HEK293 (cell line): ENCODE data around the gene OXCT2.

Experiments
- BCL11A ChIP-seq: fragments of 450-650 bp; formaldehyde crosslinking; IDR thresholded peaks from 2 replicates; pipeline ENCODE4 v1.5.1; 2016; ENCODE audit warnings: low read depth, missing biosample characterization, missing genetic modification characterization
- GLIS1 ChIP-seq: fragments of 450-650 bp; formaldehyde crosslinking; IDR thresholded peaks from 2 replicates; pipeline ENCODE4 v1.5.1; 2016; ENCODE audit warnings: missing biosample characterization, missing genetic modification characterization
- GLIS2 ChIP-seq: fragments of 450-650 bp; formaldehyde crosslinking; IDR thresholded peaks from 2 replicates; pipeline ENCODE4 v1.5.1; 2016; ENCODE audit warnings: missing biosample characterization, missing genetic modification characterization
- KLF10 ChIP-seq: fragments of 450-650 bp; IDR thresholded peaks from 2 replicates; pipeline ENCODE4 v1.5.1; 2018; ENCODE audit warnings: missing biosample characterization, mild to moderate bottlenecking, missing genetic modification characterization
- MYNN ChIP-seq: fragments of 450-650 bp; formaldehyde crosslinking; IDR thresholded peaks from 2 replicates; pipeline ENCODE4 v1.5.1; 2016; ENCODE audit warnings: missing biosample characterization, missing genetic modification characterization, borderline replicate concordance
- OSR2 ChIP-seq: fragments of 450-650 bp; formaldehyde crosslinking; IDR thresholded peaks from 2 replicates; pipeline ENCODE4 v1.5.1; 2016; ENCODE audit warnings: missing biosample characterization, missing genetic modification characterization
- PRDM1 ChIP-seq: fragments of 450-650 bp; formaldehyde crosslinking; IDR thresholded peaks from 2 replicates; pipeline ENCODE4; 2016; ENCODE audit warnings: missing biosample characterization, missing genetic modification characterization
- SCRT1 ChIP-seq: fragments of 450-650 bp; formaldehyde crosslinking; IDR thresholded peaks from 2 replicates; pipeline ENCODE4 v1.5.1; 2016; ENCODE audit warnings: missing biosample characterization, missing genetic modification characterization, borderline replicate concordance
- SCRT2 ChIP-seq: fragments of 450-650 bp; formaldehyde crosslinking; IDR thresholded peaks from 2 replicates; pipeline ENCODE4 v1.5.1; 2016; ENCODE audit warnings: missing biosample characterization, missing genetic modification characterization
- YY1 ChIP-seq: fragments of 450-650 bp; formaldehyde crosslinking; IDR thresholded peaks from 2 replicates; pipeline ENCODE4 v1.5.1; 2018; ENCODE audit warnings: missing biosample characterization, missing genetic modification characterization
- ZFHX2 ChIP-seq: fragments of 450-650 bp; formaldehyde crosslinking; conservative IDR thresholded peaks from 2 replicates; pipeline ENCODE4 v1.5.1; 2016; ENCODE audit warnings: missing biosample characterization, missing genetic modification characterization
- ZFP3 ChIP-seq: fragments of 450-650 bp; formaldehyde crosslinking; IDR thresholded peaks from 2 replicates; pipeline ENCODE4 v1.5.1; 2016; ENCODE audit warnings: low read depth, missing biosample characterization, missing genetic modification characterization
- ZNF121 ChIP-seq: fragments of 450-650 bp; formaldehyde crosslinking; IDR thresholded peaks from 2 replicates; pipeline ENCODE4 v1.5.1; 2016; ENCODE audit warnings: missing biosample characterization, missing genetic modification characterization
- ZNF146 ChIP-seq: fragments of 450-650 bp; formaldehyde crosslinking; IDR thresholded peaks from 2 replicates; pipeline ENCODE4 v1.5.1; 2016; ENCODE audit warnings: missing biosample characterization, missing genetic modification characterization
- ZNF184 ChIP-seq: fragments of 450-650 bp; IDR thresholded peaks from 2 replicates; pipeline ENCODE4 v1.5.1; 2018; ENCODE audit warnings: missing biosample characterization, mild to moderate bottlenecking, missing genetic modification characterization
- ZNF274 ChIP-seq, 2 experiments: fragments of 200-500 bp in 1 of 2; fragments of 450-650 bp in 1 of 2; sonication (Bioruptor generic) in 1 of 2; formaldehyde crosslinking in 1 of 2; IDR thresholded peaks; 2 replicates each; pipeline versions ENCODE4 v1.5.1 to v1.6.1; 2014 to 2016; ENCODE audit warnings: borderline replicate concordance in 1 of 2, inconsistent platforms in 1 of 2, low read length in 1 of 2, missing biosample characterization in 1 of 2, missing genetic modification characterization in 1 of 2
- ZNF350 ChIP-seq: fragments of 450-650 bp; formaldehyde crosslinking; IDR thresholded peaks from 2 replicates; pipeline ENCODE4 v1.5.0; 2017; ENCODE audit warnings: missing biosample characterization, mild to moderate bottlenecking, missing genetic modification characterization
- ZNF404 ChIP-seq: fragments of 450-650 bp; formaldehyde crosslinking; IDR thresholded peaks from 2 replicates; pipeline ENCODE4 v1.5.1; 2017; ENCODE audit warnings: missing biosample characterization, missing genetic modification characterization
- ZNF433 ChIP-seq: fragments of 450-650 bp; formaldehyde crosslinking; IDR thresholded peaks from 2 replicates; pipeline ENCODE4 v1.5.1; 2016; ENCODE audit warnings: missing biosample characterization, missing genetic modification characterization, low read depth
- ZNF48 ChIP-seq: fragments of 450-650 bp; formaldehyde crosslinking; IDR thresholded peaks from 2 replicates; pipeline ENCODE4 v1.5.1; 2016; ENCODE audit warnings: missing biosample characterization, missing genetic modification characterization
- ZNF544 ChIP-seq: fragments of 450-650 bp; formaldehyde crosslinking; IDR thresholded peaks from 2 replicates; pipeline ENCODE4 v1.5.0; 2017; ENCODE audit warnings: missing biosample characterization, missing genetic modification characterization
- ZNF626 ChIP-seq: fragments of 450-650 bp; sonication (Bioruptor Pico); formaldehyde crosslinking; IDR thresholded peaks from 2 replicates; pipeline ENCODE4 v1.5.1; 2018; ENCODE audit warnings: missing biosample characterization, missing genetic modification characterization, inconsistent platforms
- ZNF629 ChIP-seq: fragments of 450-650 bp; formaldehyde crosslinking; IDR thresholded peaks from 2 replicates; pipeline ENCODE4 v1.5.1; 2017; ENCODE audit warnings: missing biosample characterization, missing genetic modification characterization
- ZNF658 ChIP-seq: fragments of 450-650 bp; formaldehyde crosslinking; IDR thresholded peaks from 2 replicates; pipeline ENCODE4; 2016; ENCODE audit warnings: missing biosample characterization, missing genetic modification characterization
- ZNF701 ChIP-seq: fragments of 450-650 bp; formaldehyde crosslinking; IDR thresholded peaks from 2 replicates; pipeline ENCODE4 v1.5.1; 2016; ENCODE audit warnings: missing biosample characterization, missing genetic modification characterization
- ZNF768 ChIP-seq: fragments of 450-650 bp; formaldehyde crosslinking; IDR thresholded peaks from 2 replicates; pipeline ENCODE4 v1.5.1; 2018; ENCODE audit warnings: missing biosample characterization, mild to moderate bottlenecking, missing genetic modification characterization
- ZNF830 ChIP-seq: fragments of 450-650 bp; IDR thresholded peaks from 2 replicates; pipeline ENCODE4 v1.5.0; 2018; ENCODE audit warnings: missing biosample characterization, missing genetic modification characterization, low read depth, mild to moderate bottlenecking, moderate library complexity
- ZSCAN23 ChIP-seq: fragments of 450-650 bp; formaldehyde crosslinking; IDR thresholded peaks from 2 replicates; pipeline ENCODE4 v1.5.1; 2016; ENCODE audit warnings: missing biosample characterization, missing genetic modification characterization
- TF ChIP-seq, protein P1 (sequence below): fragments of 450-650 bp; formaldehyde crosslinking; IDR thresholded peaks from 2 replicates; pipeline ENCODE4 v1.5.1; 2017; ENCODE audit warnings: missing biosample characterization, missing genetic modification characterization
- TF ChIP-seq, protein P2 (sequence below): sonication (generic); formaldehyde crosslinking; IDR thresholded peaks from 2 replicates; pipeline ENCODE4 v1.8.1; 2022; ENCODE audit warnings: mild to moderate bottlenecking, moderate library complexity, missing genetic modification reagents
- TF ChIP-seq, protein P3 (sequence below): fragments of 450-650 bp; formaldehyde crosslinking; conservative IDR thresholded peaks from 2 replicates; pipeline ENCODE4 v1.5.1; 2016; ENCODE audit warnings: low read depth, missing biosample characterization, missing genetic modification characterization
- TF ChIP-seq, protein P4 (sequence below): fragments of 450-650 bp; formaldehyde crosslinking; IDR thresholded peaks from 2 replicates; pipeline ENCODE4 v1.5.1; 2017; ENCODE audit warnings: missing biosample characterization, mild to moderate bottlenecking, missing genetic modification characterization, moderate library complexity

The OXCT2 gene

DNA sequence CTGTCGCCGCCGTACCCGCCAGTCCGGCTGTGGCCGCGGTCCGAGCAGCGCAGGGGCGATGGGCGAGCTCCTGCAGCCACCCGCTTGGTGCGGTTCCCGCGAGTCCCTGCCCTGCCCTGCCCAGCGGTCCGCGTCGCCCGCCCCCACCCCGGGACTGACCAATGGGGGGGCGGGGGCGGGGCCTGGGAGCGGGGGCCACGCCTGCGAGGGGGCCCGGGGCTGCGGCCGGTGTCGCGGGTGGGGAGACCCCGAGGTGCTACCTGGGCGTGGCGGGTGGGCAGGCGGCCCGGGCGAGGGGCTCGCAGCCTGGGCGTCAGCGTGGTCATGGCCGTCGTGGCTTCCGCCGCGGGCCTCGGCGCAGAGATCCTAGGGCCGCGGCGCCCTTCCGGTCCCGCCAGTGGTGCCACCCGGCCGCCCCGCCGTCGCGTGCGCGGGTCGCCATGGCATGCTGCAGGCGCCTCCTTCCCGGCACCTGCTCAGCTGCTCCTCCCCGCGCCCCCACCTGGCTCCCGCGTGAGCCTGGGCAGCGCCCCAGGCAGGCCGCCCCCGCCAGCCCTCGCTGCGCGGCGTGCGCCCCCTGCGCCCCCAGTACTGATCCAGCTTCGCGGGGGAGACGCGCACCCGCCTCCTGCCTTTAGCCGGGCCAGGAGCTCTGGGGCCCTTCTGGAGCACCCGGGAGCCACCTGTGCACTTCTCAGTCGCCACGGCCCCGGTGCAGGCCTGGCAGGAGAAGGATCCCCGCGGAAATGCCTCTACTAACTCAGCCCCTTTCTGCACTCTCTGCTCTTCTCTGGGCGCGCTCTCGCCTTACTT is 17.8 kb upstream of the OXCT2 start, which contains the start of gene BMP8B (continued):
- TF ChIP-seq, protein P1, sequence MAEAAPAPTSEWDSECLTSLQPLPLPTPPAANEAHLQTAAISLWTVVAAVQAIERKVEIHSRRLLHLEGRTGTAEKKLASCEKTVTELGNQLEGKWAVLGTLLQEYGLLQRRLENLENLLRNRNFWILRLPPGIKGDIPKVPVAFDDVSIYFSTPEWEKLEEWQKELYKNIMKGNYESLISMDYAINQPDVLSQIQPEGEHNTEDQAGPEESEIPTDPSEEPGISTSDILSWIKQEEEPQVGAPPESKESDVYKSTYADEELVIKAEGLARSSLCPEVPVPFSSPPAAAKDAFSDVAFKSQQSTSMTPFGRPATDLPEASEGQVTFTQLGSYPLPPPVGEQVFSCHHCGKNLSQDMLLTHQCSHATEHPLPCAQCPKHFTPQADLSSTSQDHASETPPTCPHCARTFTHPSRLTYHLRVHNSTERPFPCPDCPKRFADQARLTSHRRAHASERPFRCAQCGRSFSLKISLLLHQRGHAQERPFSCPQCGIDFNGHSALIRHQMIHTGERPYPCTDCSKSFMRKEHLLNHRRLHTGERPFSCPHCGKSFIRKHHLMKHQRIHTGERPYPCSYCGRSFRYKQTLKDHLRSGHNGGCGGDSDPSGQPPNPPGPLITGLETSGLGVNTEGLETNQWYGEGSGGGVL (tag by site-specific recombination), result peak; percentile 32
- peak; percentile 86 for TF ChIP-seq GLIS1 (tag by site-specific recombination)
- TF ChIP-seq ZNF658 (tag by site-specific recombination), result no peak
- no peak for TF ChIP-seq ZNF121 (tag by site-specific recombination)
- no peak for TF ChIP-seq ZFP3 (tag by site-specific recombination)
- no peak for TF ChIP-seq ZNF274 (IDR thresholded peaks at IDR 0.05; ENCODE audit: low read length)
- TF ChIP-seq ZNF274 (tag by site-specific recombination; IDR thresholded peaks at IDR 0.05; ENCODE audit: borderline replicate concordance), result no peak
- no peak for TF ChIP-seq ZNF626 (tag by site-specific recombination)
- TF ChIP-seq PRDM1 (tag by site-specific recombination), result no peak
- TF ChIP-seq ZNF146 (tag by site-specific recombination), result no peak
- no peak for TF ChIP-seq ZNF433 (tag by site-specific recombination)
- TF ChIP-seq ZSCAN23 (tag by site-specific recombination), result no peak
- TF ChIP-seq ZNF701 (tag by site-specific recombination), result no peak
- TF ChIP-seq ZNF404 (tag by site-specific recombination), result no peak
- peak; percentile 50; the same call in 1 of the 2 replicates for TF ChIP-seq KLF10 (tag by site-specific recombination)
- no peak for TF ChIP-seq BCL11A (tag by site-specific recombination)
- peak; percentile 82 for TF ChIP-seq GLIS2 (tag by site-specific recombination)
- no peak for TF ChIP-seq ZNF629 (tag by site-specific recombination)
- no peak for TF ChIP-seq ZNF350 (tag by site-specific recombination)
- no peak for TF ChIP-seq ZNF544
- peak; percentile 78 for TF ChIP-seq ZFHX2 (tag by site-specific recombination)
- no peak for TF ChIP-seq ZNF48 (tag by site-specific recombination)
- TF ChIP-seq, protein P2, sequence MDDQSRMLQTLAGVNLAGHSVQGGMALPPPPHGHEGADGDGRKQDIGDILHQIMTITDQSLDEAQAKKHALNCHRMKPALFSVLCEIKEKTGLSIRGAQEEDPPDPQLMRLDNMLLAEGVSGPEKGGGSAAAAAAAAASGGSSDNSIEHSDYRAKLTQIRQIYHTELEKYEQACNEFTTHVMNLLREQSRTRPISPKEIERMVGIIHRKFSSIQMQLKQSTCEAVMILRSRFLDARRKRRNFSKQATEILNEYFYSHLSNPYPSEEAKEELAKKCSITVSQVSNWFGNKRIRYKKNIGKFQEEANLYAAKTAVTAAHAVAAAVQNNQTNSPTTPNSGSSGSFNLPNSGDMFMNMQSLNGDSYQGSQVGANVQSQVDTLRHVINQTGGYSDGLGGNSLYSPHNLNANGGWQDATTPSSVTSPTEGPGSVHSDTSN (CRISPR knock-in tag), result no peak
- TF ChIP-seq, protein P3, sequence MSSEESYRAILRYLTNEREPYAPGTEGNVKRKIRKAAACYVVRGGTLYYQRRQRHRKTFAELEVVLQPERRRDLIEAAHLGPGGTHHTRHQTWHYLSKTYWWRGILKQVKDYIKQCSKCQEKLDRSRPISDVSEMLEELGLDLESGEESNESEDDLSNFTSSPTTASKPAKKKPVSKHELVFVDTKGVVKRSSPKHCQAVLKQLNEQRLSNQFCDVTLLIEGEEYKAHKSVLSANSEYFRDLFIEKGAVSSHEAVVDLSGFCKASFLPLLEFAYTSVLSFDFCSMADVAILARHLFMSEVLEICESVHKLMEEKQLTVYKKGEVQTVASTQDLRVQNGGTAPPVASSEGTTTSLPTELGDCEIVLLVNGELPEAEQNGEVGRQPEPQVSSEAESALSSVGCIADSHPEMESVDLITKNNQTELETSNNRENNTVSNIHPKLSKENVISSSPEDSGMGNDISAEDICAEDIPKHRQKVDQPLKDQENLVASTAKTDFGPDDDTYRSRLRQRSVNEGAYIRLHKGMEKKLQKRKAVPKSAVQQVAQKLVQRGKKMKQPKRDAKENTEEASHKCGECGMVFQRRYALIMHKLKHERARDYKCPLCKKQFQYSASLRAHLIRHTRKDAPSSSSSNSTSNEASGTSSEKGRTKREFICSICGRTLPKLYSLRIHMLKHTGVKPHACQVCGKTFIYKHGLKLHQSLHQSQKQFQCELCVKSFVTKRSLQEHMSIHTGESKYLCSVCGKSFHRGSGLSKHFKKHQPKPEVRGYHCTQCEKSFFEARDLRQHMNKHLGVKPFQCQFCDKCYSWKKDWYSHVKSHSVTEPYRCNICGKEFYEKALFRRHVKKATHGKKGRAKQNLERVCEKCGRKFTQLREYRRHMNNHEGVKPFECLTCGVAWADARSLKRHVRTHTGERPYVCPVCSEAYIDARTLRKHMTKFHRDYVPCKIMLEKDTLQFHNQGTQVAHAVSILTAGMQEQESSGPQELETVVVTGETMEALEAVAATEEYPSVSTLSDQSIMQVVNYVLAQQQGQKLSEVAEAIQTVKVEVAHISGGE (tag by site-specific recombination), result peak; percentile 53; the same call in 1 of the 2 replicates
- TF ChIP-seq OSR2 (tag by site-specific recombination), result no peak
- no peak for TF ChIP-seq ZNF768 (tag by site-specific recombination)
- no peak for TF ChIP-seq MYNN (tag by site-specific recombination)
- TF ChIP-seq ZNF830 (tag by site-specific recombination), result no peak
- no peak for TF ChIP-seq ZNF184
- TF ChIP-seq SCRT1 (tag by site-specific recombination), result no peak
- peak; percentile 82 for TF ChIP-seq SCRT2
- TF ChIP-seq, protein P4, sequence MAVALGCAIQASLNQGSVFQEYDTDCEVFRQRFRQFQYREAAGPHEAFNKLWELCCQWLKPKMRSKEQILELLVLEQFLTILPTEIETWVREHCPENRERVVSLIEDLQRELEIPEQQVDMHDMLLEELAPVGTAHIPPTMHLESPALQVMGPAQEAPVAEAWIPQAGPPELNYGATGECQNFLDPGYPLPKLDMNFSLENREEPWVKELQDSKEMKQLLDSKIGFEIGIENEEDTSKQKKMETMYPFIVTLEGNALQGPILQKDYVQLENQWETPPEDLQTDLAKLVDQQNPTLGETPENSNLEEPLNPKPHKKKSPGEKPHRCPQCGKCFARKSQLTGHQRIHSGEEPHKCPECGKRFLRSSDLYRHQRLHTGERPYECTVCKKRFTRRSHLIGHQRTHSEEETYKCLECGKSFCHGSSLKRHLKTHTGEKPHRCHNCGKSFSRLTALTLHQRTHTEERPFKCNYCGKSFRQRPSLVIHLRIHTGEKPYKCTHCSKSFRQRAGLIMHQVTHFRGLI (tag by site-specific recombination), result no peak
- TF ChIP-seq YY1 (tag by site-specific recombination), result peak; percentile 40; the same call in 1 of the 2 replicates
